Right atrium auricular region (tissue), 2 donors: ENCODE measurements around the gene ERC2. TPM values are rescaled to one million over a fixed set of nuclear protein-coding genes. Genes with fewer than 3 reads are reported as not detected.

ENCODE experiments used
- DNase-seq: peaks from one replicate; pipeline ENCODE4 v3.0.0-alpha.2; 2019; ENCODE audit warnings: low spot score
- H3K27ac ChIP-seq, 2 donors: fragments of 200-600 bp; sonication (generic); 1 replicate in 1 of 2; 2 replicates in 1 of 2; pipeline ENCODE4 v1.5.1; 2016 to 2019
- H3K27me3 ChIP-seq, 2 donors: fragments of 200-600 bp; sonication (generic); one replicate each; pipeline versions ENCODE4 v1.5.1 to v1.6.0; 2017 to 2019
- H3K36me3 ChIP-seq: fragments of 200-600 bp; sonication (generic); one replicate; pipeline ENCODE4 v1.5.1; 2016
- H3K4me1 ChIP-seq, 2 donors: fragments of 200-600 bp; sonication (generic); one replicate each; pipeline versions ENCODE4 v1.5.1 to v1.6.0; 2017 to 2019
- H3K4me3 ChIP-seq, 2 donors: fragments of 200-600 bp; sonication (generic); 1 replicate in 1 of 2; 2 replicates in 1 of 2; pipeline ENCODE4 v1.5.1; 2017 to 2019; ENCODE audit warnings: mild to moderate bottlenecking in 1 of 2, moderate library complexity in 1 of 2
- H3K9me3 ChIP-seq, 2 donors: fragments of 200-600 bp; sonication (generic); one replicate each; pipeline ENCODE4 v1.5.1; 2019
- CTCF ChIP-seq, 2 donors: fragments of 200-600 bp; sonication (generic); IDR thresholded peaks; one replicate each; pipeline ENCODE4 v1.5.1; 2019; ENCODE audit warnings: antibody characterized with exemption in 2 of 2
- total RNA-seq, 2 donors: library from RNA; depleted of rRNA; stranded (reverse); fragments of >200 nt; gene quantifications; one replicate each; pipeline ENCODE4 v1.1.0, GENCODE V29; 2016

Gene ERC2
- total RNA-seq, 2 donors from 2014 or later = 2.9 to 4.0 TPM

- no peaks in the 10 kb centered on the region for H3K36me3 ChIP-seq
Measured at GRCh38 chr3:55639896-55640765, 828.1 kb downstream of the ERC2 start.

DNA sequence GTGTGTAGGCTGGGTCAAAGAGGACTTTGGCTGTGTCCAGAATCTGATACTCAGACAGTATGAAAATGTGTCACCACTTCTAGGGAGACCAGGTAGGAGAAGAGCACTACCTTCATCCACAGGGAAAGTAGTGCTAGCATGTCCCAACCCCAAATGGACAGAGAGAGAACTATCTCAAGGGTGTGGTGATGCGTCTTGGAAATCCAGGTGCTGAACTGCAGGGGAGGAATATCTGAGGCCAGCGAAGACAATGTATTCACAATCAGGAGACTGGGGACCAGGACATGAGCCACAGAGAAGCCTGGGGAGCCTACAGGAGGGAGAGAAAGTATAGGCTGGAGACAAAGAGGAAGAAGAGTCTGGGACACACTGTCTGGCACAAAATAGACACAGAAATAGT, 829.1 kb downstream of the ERC2 start:
- H3K4me1 ChIP-seq = no peaks in the 10 kb centered on the region
- DNase-seq = no peak
- H3K9me3 ChIP-seq = no peaks in the 10 kb centered on the region
- H3K36me3 ChIP-seq = no peaks in the 10 kb centered on the region
- no peaks in the 10 kb centered on the region for H3K27me3 ChIP-seq
- no peak overlapping the region for H3K27ac ChIP-seq
- no peak for TF ChIP-seq CTCF (IDR thresholded peaks at IDR 0.05)
- no peak overlapping the region for H3K4me3 ChIP-seq

More at GRCh38 chr3:55639896-55640765, 828.1 kb downstream of the ERC2 start:
- H3K27me3 ChIP-seq = no peaks in the 10 kb centered on the region
- H3K4me1 ChIP-seq = no peaks in the 10 kb centered on the region
- no peak for DNase-seq
- no peak overlapping the region for H3K27ac ChIP-seq
- no peak overlapping the region for H3K4me3 ChIP-seq
- no peaks in the 10 kb centered on the region for H3K9me3 ChIP-seq
- TF ChIP-seq CTCF (IDR thresholded peaks at IDR 0.05) = no peak

DNA sequence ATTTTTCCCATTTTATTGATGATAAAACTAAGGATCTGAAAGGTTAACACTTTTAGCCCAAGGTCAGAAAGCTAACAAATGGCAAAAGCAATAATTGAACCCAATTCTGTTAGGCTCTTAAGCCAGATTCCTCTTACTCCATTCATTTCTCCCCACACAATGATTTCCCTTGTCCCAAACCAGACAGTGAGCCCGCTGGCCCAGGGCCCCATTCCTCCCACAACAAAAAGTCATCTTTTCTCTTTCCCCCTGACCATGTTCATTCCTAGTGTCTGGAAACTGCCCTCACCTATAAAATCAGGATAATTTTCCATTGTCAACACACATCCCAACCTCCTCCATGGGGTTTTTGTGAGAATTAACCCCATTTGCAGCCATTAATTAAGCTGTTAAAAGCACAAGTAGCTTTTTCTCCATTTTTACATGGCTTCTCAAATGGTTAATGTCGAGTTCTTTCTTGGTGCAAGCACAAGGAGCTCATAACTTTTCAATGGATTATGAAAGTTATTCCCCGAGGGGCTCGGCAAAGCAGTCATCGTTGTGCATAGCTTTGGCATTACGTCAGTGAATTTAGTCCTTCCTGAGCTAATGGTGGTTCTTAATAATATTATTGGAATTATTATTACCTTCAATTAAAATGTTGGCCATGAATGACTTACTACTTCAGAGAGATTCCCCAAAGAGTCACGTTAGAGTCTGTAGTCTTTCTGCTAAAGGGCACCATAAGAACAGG, 830.2 kb downstream of the ERC2 start:
- H3K36me3 ChIP-seq = no peaks in the 10 kb centered on the region
- DNase-seq = no peak
- no peaks in the 10 kb centered on the region for H3K9me3 ChIP-seq
- H3K27me3 ChIP-seq = no peaks in the 10 kb centered on the region
- no peak for TF ChIP-seq CTCF (IDR thresholded peaks at IDR 0.05)
- no peak overlapping the region for H3K27ac ChIP-seq
- no peak overlapping the region for H3K4me3 ChIP-seq
- no peaks in the 10 kb centered on the region for H3K4me1 ChIP-seq

DNA sequence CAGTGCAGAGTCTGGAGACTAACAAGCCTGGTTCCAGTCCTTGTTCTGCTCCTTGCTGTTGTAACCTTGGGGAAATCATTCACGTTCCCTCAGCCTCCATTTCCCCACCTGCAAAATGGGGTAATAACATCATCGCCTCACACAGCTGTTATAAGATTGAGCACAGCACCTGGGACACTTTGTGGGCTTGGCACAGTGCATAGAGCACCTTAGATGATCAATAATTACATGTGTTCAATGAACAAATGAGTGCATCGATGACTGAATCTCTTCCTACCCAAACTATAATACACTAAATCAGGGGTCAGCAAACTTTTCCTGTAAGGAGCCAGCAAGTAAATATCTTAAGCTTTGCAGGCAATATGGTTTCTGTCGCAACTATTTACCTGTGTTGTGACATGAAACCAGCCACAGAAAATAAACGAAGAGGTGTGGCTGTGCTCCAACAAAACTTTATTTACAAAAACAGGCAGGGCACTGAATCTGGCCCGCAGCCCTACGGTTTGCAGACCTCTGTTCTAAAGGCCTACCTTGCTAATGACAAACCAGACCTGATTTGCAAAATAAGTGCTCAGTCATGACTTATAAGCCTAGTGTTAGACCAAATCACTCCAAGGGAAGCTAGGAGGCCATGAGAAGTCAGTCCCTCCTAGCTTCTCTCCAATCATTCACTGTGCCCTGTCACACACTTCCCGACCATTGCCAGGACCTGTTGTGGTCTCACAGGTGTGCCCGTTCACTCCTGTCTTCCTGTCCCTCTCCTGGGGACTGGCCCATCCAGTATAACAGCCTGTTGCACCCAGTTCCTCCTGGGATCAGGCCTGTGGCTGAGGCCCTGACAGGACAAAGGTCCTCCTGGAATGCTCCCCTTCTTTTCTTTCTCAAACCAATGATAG, 831.7 kb downstream of the ERC2 start:
- Histone ChIP-seq H3K36me3 (no peaks in the 10 kb centered on the region), H3K4me3 (no peak overlapping the region), H3K9me3 (no peaks in the 10 kb centered on the region), H3K4me1 (no peaks in the 10 kb centered on the region), H3K27me3 (no peaks in the 10 kb centered on the region), H3K27ac (no peak overlapping the region)
- no peak for DNase-seq
- no peak for TF ChIP-seq CTCF (IDR thresholded peaks at IDR 0.05)

DNA sequence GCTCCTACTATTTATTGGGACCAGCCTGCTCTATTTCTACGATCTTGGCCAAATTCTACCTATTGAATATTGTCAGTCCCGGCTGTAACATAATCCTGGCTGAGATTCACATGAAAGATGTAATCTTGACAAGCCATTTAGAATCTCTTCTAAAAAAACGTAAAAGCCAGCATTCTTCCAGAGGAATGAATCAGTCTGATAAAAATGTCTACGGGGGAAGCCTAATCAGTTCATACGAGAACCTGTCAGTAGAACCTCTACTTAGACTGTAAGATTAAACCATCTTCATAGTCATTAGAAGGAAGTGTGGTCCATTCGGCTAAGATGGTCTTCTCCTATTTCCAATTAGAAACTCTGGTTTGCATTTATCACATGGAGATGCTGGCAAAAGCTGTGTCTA, 833.9 kb downstream of the ERC2 start:
- Histone ChIP-seq H3K27me3 (no peaks in the 10 kb centered on the region), H3K9me3 (no peaks in the 10 kb centered on the region), H3K4me1 (peaks cover 0 to under 1% of the 10 kb centered on the region in 2 donors), H3K27ac (no peak overlapping the region), H3K36me3 (no peaks in the 10 kb centered on the region), H3K4me3 (no peak overlapping the region)
- no peak for TF ChIP-seq CTCF (IDR thresholded peaks at IDR 0.05)
- no peak for DNase-seq
